IMR-90 (cell line): ENCODE results near the gene CADM3. TPM values are rescaled to one million over a fixed set of nuclear protein-coding genes. Genes with fewer than 3 reads are reported as not detected.

ENCODE experiments used
- ATAC-seq: fragments of 200-7000 bp; cut with Tn5 transposase; 2 replicates; pipeline ENCODE4 v1.9.1; 2020; ENCODE audit warnings: low read depth, mild to moderate bottlenecking, moderate library complexity
- BruUV-seq: library from RNA; stranded (reverse); fragments of 400-500 nt; replicated peaks from 2 replicates; lab custom pipeline; 2021; lab: Mats Ljungman, UMichigan
- CTCF ChIA-PET: fragments of 300-600 bp; formaldehyde crosslinking; extraction: SDS; loops from one replicate; lab custom pipeline; 2021; ENCODE audit warnings: antibody characterized with exemption; lab: Yijun Ruan, JAX
- POLR2A ChIA-PET: fragments of 300-600 bp; sonication (Branson Sonifier 250); formaldehyde crosslinking; loops from one replicate; lab custom pipeline; 2022; ENCODE audit warnings: antibody characterized with exemption; ENCODE audit not compliant: unreplicated experiment; lab: Charles Lee
- DNase-seq: peaks from one replicate; pipeline ENCODE4 v3.0.0; 2013
- H2AFZ ChIP-seq: replicated peaks from 2 replicates; pipeline ENCODE3; 2013; ENCODE audit warnings: low read length, mild to moderate bottlenecking; ENCODE audit not compliant: poor library complexity
- H2AK5ac ChIP-seq: 2 replicates; pipeline ENCODE4 v1.6.1; 2013; ENCODE audit warnings: low read depth, low read length, inconsistent platforms
- H2AK9ac ChIP-seq: replicated peaks from 2 replicates; pipeline ENCODE3; 2013; ENCODE audit warnings: mild to moderate bottlenecking, low read depth, low read length, moderate library complexity; ENCODE audit not compliant: poor library complexity
- H2BK120ac ChIP-seq: 2 replicates; pipeline ENCODE4 v1.6.1; 2013; ENCODE audit warnings: low read depth, low read length, inconsistent platforms
- H2BK15ac ChIP-seq: 3 replicates; pipeline ENCODE4 v1.6.1; 2013; ENCODE audit warnings: low read depth, low read length, inconsistent platforms
- H2BK20ac ChIP-seq: 2 replicates; pipeline ENCODE4 v1.6.1; 2013; ENCODE audit warnings: low read depth, mild to moderate bottlenecking, inconsistent platforms, low read length, moderate library complexity
- H2BK5ac ChIP-seq: 2 replicates; pipeline ENCODE4 v1.6.1; 2013; ENCODE audit warnings: mild to moderate bottlenecking, low read depth, low read length, inconsistent platforms; ENCODE audit not compliant: poor library complexity, severe bottlenecking
- H3K14ac ChIP-seq: replicated peaks from 2 replicates; pipeline ENCODE4 v1.6.1; 2013; ENCODE audit warnings: low read depth, low read length, inconsistent platforms
- H3K18ac ChIP-seq: 2 replicates; pipeline ENCODE4 v1.6.1; 2013; ENCODE audit warnings: low read depth, low read length, control low read depth
- H3K23ac ChIP-seq: 2 replicates; pipeline ENCODE4 v1.6.1; 2013; ENCODE audit warnings: low read depth, low read length, inconsistent platforms
- H3K27ac ChIP-seq: 2 replicates; pipeline ENCODE4 v1.5.1; 2013; ENCODE audit warnings: mild to moderate bottlenecking, control low read depth, low read length; ENCODE audit not compliant: insufficient read depth
- H3K27me3 ChIP-seq: 2 replicates; pipeline ENCODE4 v1.6.1; 2013; ENCODE audit warnings: low read length; ENCODE audit not compliant: control insufficient read depth, insufficient read depth
- H3K36me3 ChIP-seq: 2 replicates; pipeline ENCODE4 v1.6.1; 2013; ENCODE audit warnings: low read length, mixed read lengths; ENCODE audit not compliant: control insufficient read depth, insufficient read depth
- H3K4ac ChIP-seq: 2 replicates; pipeline ENCODE4 v1.6.1; 2013; ENCODE audit warnings: low read depth, low read length, inconsistent platforms
- H3K4me1 ChIP-seq: 2 replicates; pipeline ENCODE4 v1.6.1; 2013; ENCODE audit warnings: low read length, mixed read lengths; ENCODE audit not compliant: control insufficient read depth, insufficient read depth
- H3K4me2 ChIP-seq: 2 replicates; pipeline ENCODE4 v1.6.1; 2013; ENCODE audit warnings: low read depth, mild to moderate bottlenecking, control low read depth, low read length, moderate library complexity
- H3K4me3 ChIP-seq: 2 replicates; pipeline ENCODE4 v1.5.1; 2013; ENCODE audit warnings: low read depth, mild to moderate bottlenecking, control low read depth, low read length, moderate library complexity; ENCODE audit not compliant: insufficient read depth
- H3K56ac ChIP-seq: 2 replicates; pipeline ENCODE4 v1.6.1; 2013; ENCODE audit warnings: low read length, inconsistent platforms; ENCODE audit not compliant: insufficient read depth; ENCODE audit errors: extremely low read depth
- H3K79me1 ChIP-seq, 2 experiments: 2 replicates each; pipeline ENCODE4 v1.6.1; 2013; ENCODE audit warnings: low read length in 2 of 2, inconsistent platforms in 1 of 2, low read depth in 1 of 2
- H3K9ac ChIP-seq: 2 replicates; pipeline ENCODE4 v1.6.1; 2013; ENCODE audit warnings: low read depth, low read length, control low read depth
- H3K9me1 ChIP-seq: 2 replicates; pipeline ENCODE4 v1.6.1; 2013; ENCODE audit warnings: low read length, inconsistent platforms; ENCODE audit not compliant: insufficient read depth
- H3K9me3 ChIP-seq: 2 replicates; pipeline ENCODE4 v1.6.1; 2013; ENCODE audit warnings: low read length; ENCODE audit not compliant: control insufficient read depth, insufficient read depth
- H4K20me1 ChIP-seq: 2 replicates; pipeline ENCODE4 v1.6.1; 2013; ENCODE audit warnings: low read length, inconsistent platforms; ENCODE audit not compliant: insufficient read depth
- H4K5ac ChIP-seq: 2 replicates; pipeline ENCODE4 v1.6.1; 2013; ENCODE audit warnings: mild to moderate bottlenecking, low read depth, low read length, control low read depth
- H4K8ac ChIP-seq, 2 experiments: 2 replicates each; pipeline ENCODE4 v1.6.1; 2013; ENCODE audit warnings: low read depth in 2 of 2, low read length in 2 of 2, control low read depth in 1 of 2, inconsistent platforms in 1 of 2
- H4K91ac ChIP-seq: 2 replicates; pipeline ENCODE4 v1.6.1; 2013; ENCODE audit warnings: low read depth, low read length, inconsistent platforms; ENCODE audit not compliant: insufficient read depth
- CHD1 ChIP-seq: IDR thresholded peaks from 2 replicates; pipeline ENCODE4 v1.6.1; 2012; ENCODE audit warnings: low read depth, low read length, improper control_type of control experiment
- ELK1 ChIP-seq: fragments of 150-350 bp; IDR thresholded peaks from 2 replicates; pipeline ENCODE4 v1.6.1; 2016; ENCODE audit warnings: low read depth, mild to moderate bottlenecking, low read length, moderate library complexity, borderline replicate concordance
- FOS ChIP-seq: fragments of 150-350 bp; IDR thresholded peaks from 2 replicates; pipeline ENCODE4 v1.6.1; 2016; ENCODE audit warnings: low read depth, low read length
- MXI1 ChIP-seq: IDR thresholded peaks from 2 replicates; pipeline ENCODE4 v1.6.1; 2012; ENCODE audit warnings: low read depth, mild to moderate bottlenecking, low read length, moderate library complexity, borderline replicate concordance
- POLR2A ChIP-seq: IDR thresholded peaks from 2 replicates; pipeline ENCODE4 v1.6.1; 2012; ENCODE audit warnings: mild to moderate bottlenecking, low read depth, low read length
- RCOR1 ChIP-seq: IDR thresholded peaks from 2 replicates; pipeline ENCODE4 v1.6.1; 2012; ENCODE audit warnings: mild to moderate bottlenecking, low read length, improper control_type of control experiment; ENCODE audit not compliant: insufficient replicate concordance
- SMC3 ChIP-seq: fragments of 150-350 bp; IDR thresholded peaks from 2 replicates; pipeline ENCODE4 v1.6.1; 2016; ENCODE audit warnings: low read depth, mild to moderate bottlenecking, antibody characterized with exemption, low read length, moderate library complexity
- WGBS, 2 experiments: methylation state at CpG; one replicate each; pipeline versions ENCODE4 v1.1.5 to v1.1.7; 2013; ENCODE audit warnings: missing lambda C conversion rate in 2 of 2; ENCODE audit not compliant: insufficient read length in 1 of 2; ENCODE audit errors: extremely low coverage in 2 of 2; 5-methylcytosine and 5-hydroxymethylcytosine counted together
- dilution Hi-C: fragments of 300-500 bp; cut with HindIII; formaldehyde crosslinking; loops from one replicate; pipeline ENCODE4 v1.14.3; 2018; ENCODE audit warnings: low sequenced_read_pairs; ENCODE audit not compliant: unreplicated experiment
- in situ Hi-C: fragments of 300-500 bp; cut with MboI; formaldehyde crosslinking; loops from 3 replicates; pipeline ENCODE4 v1.14.3; 2019; ENCODE audit warnings: low sequenced_read_pairs, inconsistent platforms, mixed read lengths
- intact Hi-C: fragments of 100-400 bp; cut with micrococcal nuclease; formaldehyde crosslinking; loops from 2 replicates; pipeline ENCODE4 v1.10.0; 2022
- microRNA-seq, 2 experiments: library from miRNA; stranded (forward) in 1 of 2; unstranded in 1 of 2; fragments of 10-50 nt in 1 of 2; fragments of <30 nt in 1 of 2; gene quantifications in 1 of 2; microRNA quantifications in 1 of 2; one replicate each; pipeline versions ENCODE3 to v1.1.0; 2013 to 2020; ENCODE audit not compliant: insufficient read depth in 1 of 2, insufficient read length in 1 of 2, unreplicated experiment in 1 of 2
- polyA plus RNA-seq, 3 experiments: library from polyadenylated mRNA; depleted of rRNA; stranded (reverse); fragments of >200 nt; gene quantifications; 2 replicates each; pipeline ENCODE4 v1.2.3, GENCODE V29; 2012; ENCODE audit warnings: low replicate concordance in 1 of 3
- small RNA-seq, 5 experiments: library from RNA; depleted of rRNA; stranded (forward); fragments of <200 nt; gene quantifications; one replicate each; pipeline ENCODE3, GENCODE V24; 2012
- total RNA-seq: library from RNA; depleted of rRNA; stranded (reverse); fragments of >200 nt; gene quantifications from 2 replicates; pipeline ENCODE4 v1.2.3, GENCODE V29; 2012; rRNA removed

Gene CADM3
- total and polyA plus RNA-seq, 2 of the 4 experiments (the other 2 are of a cell fraction) = not detected

GRCh38 chr1:159250638-159251216, 79.3 kb downstream of the CADM3 start:
- H3K4me2 ChIP-seq = no peak overlapping the region
- no peak overlapping the region for H3K4ac ChIP-seq
- no peaks in the 10 kb centered on the region for H4K20me1 ChIP-seq
- no peak overlapping the region for H3K14ac ChIP-seq
- H3K9me1 ChIP-seq = no peaks in the 10 kb centered on the region
- H2BK120ac ChIP-seq = no peak overlapping the region
- H4K5ac ChIP-seq = no peak overlapping the region
- H3K4me3 ChIP-seq = no peak overlapping the region
- DNase-seq (no peak), ATAC-seq (no peak)
- no peak overlapping the region for H4K91ac ChIP-seq
- H3K4me1 ChIP-seq = no peaks in the 10 kb centered on the region
- no peak overlapping the region for H2BK20ac ChIP-seq
- TF ChIP-seq MXI1 = no peak
- TF ChIP-seq CHD1 = no peak
- TF ChIP-seq RCOR1 = no peak
- no peak for TF ChIP-seq SMC3
- no peak for TF ChIP-seq POLR2A
- no peak for TF ChIP-seq ELK1
- TF ChIP-seq FOS = no peak
- no peaks in the 10 kb centered on the region for H3K27me3 ChIP-seq
- H3K27ac ChIP-seq = no peak overlapping the region
- ChIA-PET CTCF (no interaction called here), POLR2A (no interaction called here)
- H3K23ac ChIP-seq = no peak overlapping the region
- WGBS, 2 experiments = 70% methylated on average over 2 of the region's 8 CpGs; no CpG with 5 or more reads in 1 of the 2 experiments
- H2AK5ac ChIP-seq = no peak overlapping the region
- no peaks in the 10 kb centered on the region for H3K36me3 ChIP-seq
- no peak overlapping the region for H3K56ac ChIP-seq
- H3K9me3 ChIP-seq = peaks cover 17% of the 10 kb centered on the region; the same call in 1 of the 2 replicates
- H2BK15ac ChIP-seq = no peak overlapping the region
- no peak overlapping the region for H2AK9ac ChIP-seq
- in situ Hi-C loops (no loop called here), dilution Hi-C loops (no loop called here), intact Hi-C loops (no loop called here)
- no TSS peak for BruUV-seq
- H3K79me1 ChIP-seq = no peaks in the 10 kb centered on the region
- H3K9ac ChIP-seq = no peak overlapping the region
- H2AFZ ChIP-seq = no peak overlapping the region
- no peak overlapping the region for H3K18ac ChIP-seq
- H2BK5ac ChIP-seq = no peak overlapping the region
- H4K8ac ChIP-seq = no peak overlapping the region

Small RNAs within 50 kb of the gene (microRNA-seq; reads per million reads assigned to microRNA genes)
- gene RNA5SP60 (ENCODE audit: insufficient read depth, insufficient read length) = not detected

Small RNAs within 50 kb of the gene (small RNA-seq; reads per million reads assigned to genes)
- 0 to 1.2 (median 0) reads per million in 5 experiments for gene RNA5SP60

Other genes with a start within 250 kb of the CADM3 start
- not detected in 2 replicates for gene PYHIN1, start 240.1 kb upstream of the CADM3 start, total RNA-seq
- gene PYHIN1, start 240.1 kb upstream of the CADM3 start, polyA plus RNA-seq (2012; rRNA removed) = not detected in 2 replicates
- gene IFI16, start 161.7 kb upstream of the CADM3 start, total RNA-seq = 45.0 and 60.3 TPM in 2 replicates
- 59.2 and 65.3 TPM in 2 replicates for gene IFI16, start 161.7 kb upstream of the CADM3 start, polyA plus RNA-seq (2012; rRNA removed)
- not detected in 2 replicates for gene AIM2, start 94.8 kb upstream of the CADM3 start, total RNA-seq
- gene AIM2, start 94.8 kb upstream of the CADM3 start, polyA plus RNA-seq (2012; rRNA removed) = not detected in 2 replicates
- not detected in 2 replicates for gene ACKR1, start 33.3 kb downstream of the CADM3 start, total RNA-seq
- gene ACKR1, start 33.3 kb downstream of the CADM3 start, polyA plus RNA-seq (2012; rRNA removed) = not detected in 2 replicates
- not detected in 2 replicates for gene FCER1A, start 130.7 kb downstream of the CADM3 start, total RNA-seq
- gene FCER1A, start 130.7 kb downstream of the CADM3 start, polyA plus RNA-seq (2012; rRNA removed) = not detected in 2 replicates